ENCODE results near the gene YIPF5.

DNA sequence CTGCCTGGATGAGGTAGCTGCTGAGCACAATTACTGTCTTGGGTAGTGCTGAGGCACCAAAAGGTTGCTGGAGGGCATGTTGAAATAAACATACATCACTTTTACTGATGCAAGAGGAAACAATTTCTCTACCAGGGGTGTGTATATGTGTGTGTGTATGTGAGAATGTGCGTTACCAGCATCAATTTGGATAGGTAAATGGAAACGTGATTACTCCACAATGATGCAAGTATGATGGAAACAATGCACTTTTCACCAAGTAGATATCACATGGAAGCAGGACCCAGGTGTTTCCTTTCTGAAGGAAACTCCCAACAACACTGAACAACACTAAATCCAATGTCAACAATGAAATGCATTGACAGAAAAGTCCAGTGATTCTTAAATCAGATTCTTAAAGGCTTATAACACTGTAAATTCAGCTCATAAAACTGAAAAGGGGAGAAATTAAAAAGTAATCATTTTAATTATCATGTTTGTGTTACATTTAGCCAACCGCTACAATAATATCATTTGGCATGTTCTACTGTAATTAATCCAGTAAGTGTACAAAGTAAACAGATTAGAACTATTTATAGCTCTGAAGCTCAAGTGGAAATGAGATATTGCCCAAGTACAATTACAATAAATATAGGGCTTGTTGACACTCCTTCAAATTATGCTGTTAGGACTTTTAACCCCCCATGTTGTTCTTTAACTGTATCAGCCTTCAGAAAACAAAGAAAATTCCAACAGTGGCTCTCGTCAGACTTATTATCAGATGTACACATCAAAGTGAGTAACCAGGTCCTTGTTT, 25.3 kb downstream of the YIPF5 start:
- TF ChIP-seq, protein P1, sequence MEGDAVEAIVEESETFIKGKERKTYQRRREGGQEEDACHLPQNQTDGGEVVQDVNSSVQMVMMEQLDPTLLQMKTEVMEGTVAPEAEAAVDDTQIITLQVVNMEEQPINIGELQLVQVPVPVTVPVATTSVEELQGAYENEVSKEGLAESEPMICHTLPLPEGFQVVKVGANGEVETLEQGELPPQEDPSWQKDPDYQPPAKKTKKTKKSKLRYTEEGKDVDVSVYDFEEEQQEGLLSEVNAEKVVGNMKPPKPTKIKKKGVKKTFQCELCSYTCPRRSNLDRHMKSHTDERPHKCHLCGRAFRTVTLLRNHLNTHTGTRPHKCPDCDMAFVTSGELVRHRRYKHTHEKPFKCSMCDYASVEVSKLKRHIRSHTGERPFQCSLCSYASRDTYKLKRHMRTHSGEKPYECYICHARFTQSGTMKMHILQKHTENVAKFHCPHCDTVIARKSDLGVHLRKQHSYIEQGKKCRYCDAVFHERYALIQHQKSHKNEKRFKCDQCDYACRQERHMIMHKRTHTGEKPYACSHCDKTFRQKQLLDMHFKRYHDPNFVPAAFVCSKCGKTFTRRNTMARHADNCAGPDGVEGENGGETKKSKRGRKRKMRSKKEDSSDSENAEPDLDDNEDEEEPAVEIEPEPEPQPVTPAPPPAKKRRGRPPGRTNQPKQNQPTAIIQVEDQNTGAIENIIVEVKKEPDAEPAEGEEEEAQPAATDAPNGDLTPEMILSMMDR (IDR thresholded peaks at IDR 0.05): no peak
- TF ChIP-seq POLR2A (IDR thresholded peaks at IDR 0.05; ENCODE audit: low read depth) (no peak), EP300 (IDR thresholded peaks at IDR 0.05) (no peak)

Measured in esophagus muscularis mucosa (tissue), 4 donors.